Calu3 (cell line): ENCODE measurements around the gene DYRK1A. TPM values are rescaled to one million over a fixed set of nuclear protein-coding genes. Genes with fewer than 3 reads are reported as not detected.

ENCODE experiments used
- BruUV-seq: library from RNA; stranded (reverse); fragments of 400-500 nt; replicated peaks from 2 replicates; lab custom pipeline; 2021; lab: Mats Ljungman, UMichigan
- CTCF ChIA-PET: fragments of 300-600 bp; sonication (Branson Sonifier 250); formaldehyde crosslinking; loops from one replicate; lab custom pipeline; 2022; ENCODE audit warnings: antibody characterized with exemption; lab: Charles Lee
- DNase-seq: peaks from one replicate; pipeline ENCODE4 v3.0.0; 2022
- H3K27ac Mint-ChIP-seq: one replicate; pipeline ENCODE4 v1.8.0; 2022; ENCODE audit warnings: mixed read lengths; ENCODE audit not compliant: unreplicated experiment
- H3K27me3 Mint-ChIP-seq: one replicate; pipeline ENCODE4 v1.8.0; 2022; ENCODE audit warnings: mixed read lengths; ENCODE audit not compliant: unreplicated experiment
- H3K36me3 Mint-ChIP-seq: one replicate; pipeline ENCODE4 v1.8.0; 2022; ENCODE audit warnings: mild to moderate bottlenecking, moderate library complexity, mixed read lengths; ENCODE audit not compliant: insufficient read depth, unreplicated experiment
- H3K4me1 Mint-ChIP-seq: one replicate; pipeline ENCODE4 v1.8.0; 2022; ENCODE audit warnings: mild to moderate bottlenecking, low read depth, mixed read lengths; ENCODE audit not compliant: unreplicated experiment
- H3K4me3 Mint-ChIP-seq: one replicate; pipeline ENCODE4 v1.8.0; 2022; ENCODE audit warnings: mild to moderate bottlenecking, low read depth, moderate library complexity, mixed read lengths; ENCODE audit not compliant: unreplicated experiment
- H3K9me3 Mint-ChIP-seq: one replicate; pipeline ENCODE4 v1.8.0; 2022; ENCODE audit warnings: low read depth, mixed read lengths; ENCODE audit not compliant: unreplicated experiment
- intact Hi-C: fragments of 100-400 bp; cut with micrococcal nuclease; formaldehyde crosslinking; loops from one replicate; pipeline ENCODE4 v1.10.0; 2022; ENCODE audit not compliant: unreplicated experiment
- total RNA-seq: library from RNA; stranded (reverse); gene quantifications from 2 replicates; pipeline ENCODE4 v1.2.3, GENCODE V29; 2022
- TF ChIP-seq, protein P1 (sequence below): fragments of 200-600 bp; IDR thresholded peaks from one replicate; pipeline ENCODE4 v1.8.0; 2022; ENCODE audit warnings: antibody characterized with exemption; ENCODE audit not compliant: unreplicated experiment

DYRK1A gene
- total RNA-seq, 1 experiment from 2014 or later, result 45.4 TPM

DNA sequence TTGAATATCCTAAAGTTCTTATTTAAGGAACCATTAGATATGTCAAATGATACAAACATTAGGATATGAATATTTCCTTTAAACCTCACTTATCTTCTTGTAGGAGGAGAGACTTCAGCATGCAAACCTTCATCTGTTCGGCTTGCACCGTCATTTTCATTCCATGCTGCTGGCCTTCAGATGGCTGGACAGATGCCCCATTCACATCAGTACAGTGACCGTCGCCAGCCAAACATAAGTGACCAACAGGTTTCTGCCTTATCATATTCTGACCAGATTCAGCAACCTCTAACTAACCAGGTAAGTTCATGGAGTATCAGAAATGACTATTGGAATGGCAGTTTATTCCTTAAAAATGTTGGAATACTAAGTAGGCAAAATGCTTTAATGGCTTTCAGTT is 106.0 kb downstream of the DYRK1A start:
- CTCF ChIA-PET, result no interaction called here
- no peak overlapping the region for H3K4me3 Mint-ChIP-seq
- intact Hi-C loops, result no loop called here
- no TSS peak for BruUV-seq
- H3K27ac Mint-ChIP-seq, result no peak overlapping the region
- DNase-seq, result no peak
- H3K36me3 Mint-ChIP-seq, result no peaks in the 10 kb centered on the region
- peaks cover 15% of the 10 kb centered on the region for H3K4me1 Mint-ChIP-seq
- TF ChIP-seq, protein P1, sequence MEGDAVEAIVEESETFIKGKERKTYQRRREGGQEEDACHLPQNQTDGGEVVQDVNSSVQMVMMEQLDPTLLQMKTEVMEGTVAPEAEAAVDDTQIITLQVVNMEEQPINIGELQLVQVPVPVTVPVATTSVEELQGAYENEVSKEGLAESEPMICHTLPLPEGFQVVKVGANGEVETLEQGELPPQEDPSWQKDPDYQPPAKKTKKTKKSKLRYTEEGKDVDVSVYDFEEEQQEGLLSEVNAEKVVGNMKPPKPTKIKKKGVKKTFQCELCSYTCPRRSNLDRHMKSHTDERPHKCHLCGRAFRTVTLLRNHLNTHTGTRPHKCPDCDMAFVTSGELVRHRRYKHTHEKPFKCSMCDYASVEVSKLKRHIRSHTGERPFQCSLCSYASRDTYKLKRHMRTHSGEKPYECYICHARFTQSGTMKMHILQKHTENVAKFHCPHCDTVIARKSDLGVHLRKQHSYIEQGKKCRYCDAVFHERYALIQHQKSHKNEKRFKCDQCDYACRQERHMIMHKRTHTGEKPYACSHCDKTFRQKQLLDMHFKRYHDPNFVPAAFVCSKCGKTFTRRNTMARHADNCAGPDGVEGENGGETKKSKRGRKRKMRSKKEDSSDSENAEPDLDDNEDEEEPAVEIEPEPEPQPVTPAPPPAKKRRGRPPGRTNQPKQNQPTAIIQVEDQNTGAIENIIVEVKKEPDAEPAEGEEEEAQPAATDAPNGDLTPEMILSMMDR, result no peak
- no peaks in the 10 kb centered on the region for H3K9me3 Mint-ChIP-seq
- H3K27me3 Mint-ChIP-seq, result no peaks in the 10 kb centered on the region

DNA sequence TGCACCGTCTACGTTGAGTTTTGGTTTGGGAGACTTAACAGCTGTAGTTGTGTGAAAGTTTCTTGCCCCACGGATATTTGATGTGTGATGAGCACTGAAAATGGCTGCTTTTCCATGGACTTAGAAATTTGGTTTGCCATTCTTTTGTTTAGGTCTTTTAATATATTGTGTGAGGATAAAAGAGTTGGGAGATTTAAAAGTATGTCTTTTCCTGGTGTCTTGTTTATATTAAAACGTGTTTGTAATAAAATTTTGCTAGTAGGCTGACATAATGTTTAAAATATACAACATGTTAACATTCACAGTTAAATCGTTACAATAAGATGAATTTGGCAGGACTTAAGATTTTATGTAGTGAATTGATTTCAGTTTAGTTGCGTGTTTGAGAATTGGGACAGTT is 106.9 kb downstream of the DYRK1A start:
- Mint-ChIP-seq H3K27me3 (no peaks in the 10 kb centered on the region), H3K9me3 (no peaks in the 10 kb centered on the region), H3K4me1 (peaks cover 15% of the 10 kb centered on the region), H3K4me3 (no peak overlapping the region), H3K36me3 (no peaks in the 10 kb centered on the region), H3K27ac (no peak overlapping the region)
- DNase-seq, result no peak
- BruUV-seq, result no TSS peak
- CTCF ChIA-PET, result no interaction called here
- TF ChIP-seq, protein P1, result no peak
- intact Hi-C loops, result no loop called here

DNA sequence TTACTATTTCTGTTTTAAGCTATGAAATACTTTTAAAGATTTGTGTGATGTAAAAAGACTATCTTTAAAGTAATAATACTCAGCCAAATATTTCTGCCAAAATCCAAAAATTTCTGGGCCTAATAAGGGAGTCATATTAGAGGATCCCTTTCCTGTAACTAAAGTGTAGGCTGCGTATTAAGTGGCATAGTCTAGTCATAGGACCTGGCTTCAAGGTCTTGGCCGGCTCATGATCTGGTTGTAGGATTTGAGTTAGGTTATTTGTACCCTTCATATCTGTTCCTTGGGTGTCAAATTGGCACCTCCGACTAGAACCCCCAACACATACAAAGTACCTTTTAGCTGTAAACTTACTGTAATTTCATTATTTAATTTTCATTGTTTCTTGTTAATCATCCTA is 107.8 kb downstream of the DYRK1A start:
- TF ChIP-seq, protein P1, result no peak
- no peaks in the 10 kb centered on the region for H3K36me3 Mint-ChIP-seq
- intact Hi-C loops, result no loop called here
- DNase-seq, result no peak
- no peak overlapping the region for H3K4me3 Mint-ChIP-seq
- no peak overlapping the region for H3K27ac Mint-ChIP-seq
- H3K9me3 Mint-ChIP-seq, result no peaks in the 10 kb centered on the region
- no TSS peak for BruUV-seq
- H3K27me3 Mint-ChIP-seq, result no peaks in the 10 kb centered on the region
- CTCF ChIA-PET, result no interaction called here
- H3K4me1 Mint-ChIP-seq, result peaks cover 15% of the 10 kb centered on the region

DNA sequence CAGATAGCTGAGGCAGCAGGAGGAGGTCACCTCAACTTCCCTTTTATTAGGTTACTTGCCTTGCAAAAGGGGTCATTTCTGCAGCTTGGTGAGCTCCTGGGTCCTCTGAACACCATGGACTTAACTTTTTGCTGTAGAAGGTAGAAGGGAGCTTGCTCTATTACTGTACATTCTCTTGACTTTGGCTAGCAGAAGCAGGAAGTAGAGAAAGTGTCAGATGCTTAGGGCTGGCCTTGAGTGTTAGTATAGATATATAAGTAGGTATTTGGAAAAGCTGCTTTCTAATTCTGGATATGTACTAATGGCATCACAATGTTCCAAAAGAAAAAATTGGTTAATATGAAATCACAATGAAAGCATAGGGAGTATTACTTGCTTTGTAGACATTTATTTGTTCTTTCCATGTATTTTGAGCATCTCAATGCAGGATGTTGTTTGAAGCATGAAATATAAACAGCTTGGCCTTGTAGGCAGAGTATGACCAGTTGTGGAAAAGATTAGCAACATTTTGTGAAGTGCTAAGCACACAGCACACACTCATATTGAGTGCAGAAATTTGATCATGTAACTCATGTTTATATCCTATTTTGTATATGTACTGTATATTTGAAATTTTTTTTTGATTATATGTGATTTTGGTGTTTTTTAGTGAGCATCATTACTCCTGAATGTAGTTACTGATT is 108.8 kb downstream of the DYRK1A start:
- no peaks in the 10 kb centered on the region for H3K36me3 Mint-ChIP-seq
- no peak overlapping the region for H3K4me3 Mint-ChIP-seq
- intact Hi-C loops, result no loop called here
- CTCF ChIA-PET, result no interaction called here
- no peak overlapping the region for H3K27ac Mint-ChIP-seq
- no peaks in the 10 kb centered on the region for H3K27me3 Mint-ChIP-seq
- TF ChIP-seq, protein P1, result no peak
- BruUV-seq, result no TSS peak
- DNase-seq, result no peak
- H3K4me1 Mint-ChIP-seq, result peaks cover 15% of the 10 kb centered on the region
- no peaks in the 10 kb centered on the region for H3K9me3 Mint-ChIP-seq
